Measurements from ENCODE around the gene DNAH8. TPM values are rescaled to one million over a fixed set of nuclear protein-coding genes. Genes with fewer than 3 reads are reported as not detected.

Gene DNAH8
- total RNA-seq, 4 donors from 2014 or later: under 0.01 TPM; not detected in 3

DNA sequence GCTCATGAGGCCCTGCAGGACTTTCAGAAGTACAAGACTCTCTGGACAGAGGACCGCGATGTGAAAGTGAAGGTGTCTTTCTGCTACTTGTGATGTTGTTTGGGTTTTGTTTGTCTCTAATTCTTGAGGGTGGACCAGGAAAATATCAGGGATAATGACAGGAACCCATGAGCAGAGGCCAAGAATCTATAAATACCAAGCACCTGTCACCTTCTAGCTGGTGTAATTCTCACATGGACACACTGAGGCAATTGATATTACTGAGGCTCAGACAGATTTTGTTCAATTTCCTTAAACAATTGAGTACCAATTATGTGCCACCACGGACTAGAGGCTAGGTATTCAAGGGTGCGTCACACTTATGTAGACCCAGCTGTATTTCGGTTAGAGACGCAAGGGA is 107.9 kb downstream of the DNAH8 start:
- H3K27me3 ChIP-seq: no peaks in the 10 kb centered on the region
- no peaks in the 10 kb centered on the region for H3K4me1 ChIP-seq
- no peak overlapping the region for H3K27ac ChIP-seq (replicated peaks in 1 of 4)
- H3K9me3 ChIP-seq: peaks cover 0 to 5% (median 0%) of the 10 kb centered on the region in 4 donors
- no peaks in the 10 kb centered on the region for H3K36me3 ChIP-seq
- intact Hi-C loops (cut with DNase I): no loop called here
- 74% methylated on average over 6 of the region's 6 CpGs for WGBS
- H3K4me3 ChIP-seq: no peak overlapping the region
- no peak for TF ChIP-seq EP300 (IDR thresholded peaks at IDR 0.05)
- no peak for DNase-seq (ENCODE audit: extremely low spot score)

DNA sequence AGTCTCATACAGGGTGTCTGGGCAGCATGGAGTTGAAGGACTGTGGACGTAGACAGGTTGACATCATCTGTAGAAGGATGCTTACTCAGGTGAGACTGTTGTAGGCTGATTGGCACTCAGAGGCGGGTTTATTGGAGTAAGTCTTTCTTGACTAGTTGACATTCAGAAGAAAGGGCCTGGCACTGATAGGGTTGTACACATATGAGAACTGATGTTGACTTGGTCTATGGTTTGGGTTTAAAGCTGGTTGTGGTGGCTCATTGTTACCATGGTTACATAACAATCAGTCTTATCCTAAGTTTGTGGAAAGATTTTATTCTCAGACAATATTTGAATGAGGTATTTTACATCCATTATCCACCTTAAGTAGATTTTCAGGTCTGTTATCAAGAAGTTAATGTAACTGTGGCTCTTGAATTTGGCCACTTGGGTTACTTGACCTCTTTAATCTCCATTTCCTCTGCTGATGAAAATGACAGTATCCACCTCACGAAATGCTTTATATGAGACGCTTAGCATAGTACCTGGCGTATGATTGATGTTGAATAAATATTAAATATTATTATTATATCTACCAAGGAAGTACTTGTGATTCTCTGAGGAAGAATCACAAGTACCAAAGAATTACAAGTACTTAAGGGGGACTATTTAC is 109.3 kb downstream of the DNAH8 start:
- Histone ChIP-seq H3K36me3 (no peaks in the 10 kb centered on the region), H3K27me3 (no peaks in the 10 kb centered on the region), H3K4me1 (no peaks in the 10 kb centered on the region), H3K9me3 (peaks cover 0 to 5% (median 0%) of the 10 kb centered on the region in 4 donors), H3K27ac (replicated peaks in 1 of 4) (no peak overlapping the region), H3K4me3 (no peak overlapping the region)
- WGBS: 93% methylated on average over 5 of the region's 5 CpGs
- DNase-seq (ENCODE audit: extremely low spot score): no peak
- intact Hi-C loops (cut with DNase I): no loop called here
- TF ChIP-seq EP300 (IDR thresholded peaks at IDR 0.05) (no peak), POLR2AphosphoS5 (IDR thresholded peaks at IDR 0.05) (no peak), CTCF (IDR thresholded peaks at IDR 0.05) (no peak), POLR2A (IDR thresholded peaks at IDR 0.05; ENCODE audit: low read depth) (no peak)

DNA sequence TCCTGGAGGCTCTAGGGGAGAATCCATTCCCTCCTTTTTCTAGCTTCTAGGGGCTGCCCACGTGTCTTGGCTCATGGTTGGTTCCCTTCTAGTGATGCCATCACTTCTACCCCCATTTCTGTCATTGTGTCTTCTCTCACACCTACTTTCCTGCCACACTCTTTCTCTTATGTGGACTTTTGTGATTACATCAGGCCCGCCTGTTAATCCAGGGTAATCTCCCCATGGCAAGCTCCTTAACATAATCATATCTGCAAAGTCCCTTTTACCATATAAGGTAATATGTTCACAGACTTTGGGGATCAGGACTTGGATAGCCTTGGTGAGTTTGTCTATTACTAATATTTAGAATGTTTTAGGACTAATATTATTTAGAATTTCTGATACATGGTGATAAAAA is 111.9 kb downstream of the DNAH8 start:
- Histone ChIP-seq H3K9me3 (peaks cover 0 to 5% (median 2%) of the 10 kb centered on the region in 4 donors), H3K36me3 (no peaks in the 10 kb centered on the region), H3K27ac (replicated peaks in 1 of 4) (no peak overlapping the region), H3K4me1 (no peaks in the 10 kb centered on the region), H3K27me3 (no peaks in the 10 kb centered on the region), H3K4me3 (no peak overlapping the region)
- DNase-seq (ENCODE audit: extremely low spot score): no peak
- intact Hi-C loops (cut with DNase I): no loop called here
- WGBS: 78% methylated on average over 2 of the region's 2 CpGs
- TF ChIP-seq EP300 (IDR thresholded peaks at IDR 0.05): no peak
- no peak for TF ChIP-seq CTCF (IDR thresholded peaks at IDR 0.05)
- TF ChIP-seq POLR2A (IDR thresholded peaks at IDR 0.05; ENCODE audit: low read depth): no peak
- no peak for TF ChIP-seq POLR2AphosphoS5 (IDR thresholded peaks at IDR 0.05)

GRCh38 chr6:38831865-38832264 is 116.8 kb downstream of the DNAH8 start:
- no peak for TF ChIP-seq EP300 (IDR thresholded peaks at IDR 0.05)
- intact Hi-C loops (cut with DNase I): no loop called here
- DNase-seq (ENCODE audit: extremely low spot score): no peak

GRCh38 chr6:38833320-38833719 is 118.2 kb downstream of the DNAH8 start:
- Histone ChIP-seq H3K27ac (replicated peaks in 1 of 4) (no peak overlapping the region), H3K9me3 (peaks cover 0 to 5% (median 0%) of the 10 kb centered on the region in 4 donors), H3K36me3 (no peaks in the 10 kb centered on the region), H3K4me3 (no peak overlapping the region), H3K4me1 (no peaks in the 10 kb centered on the region), H3K27me3 (no peaks in the 10 kb centered on the region)
- intact Hi-C loops (cut with DNase I): no loop called here
- no peak for DNase-seq (ENCODE audit: extremely low spot score)
- 91% methylated on average over 1 of the region's 1 CpG for WGBS
- TF ChIP-seq EP300 (IDR thresholded peaks at IDR 0.05): no peak
- no peak for TF ChIP-seq POLR2A (IDR thresholded peaks at IDR 0.05; ENCODE audit: low read depth)
- TF ChIP-seq CTCF (IDR thresholded peaks at IDR 0.05): no peak
- no peak for TF ChIP-seq POLR2AphosphoS5 (IDR thresholded peaks at IDR 0.05)

More at GRCh38 chr6:38831865-38832264, 116.8 kb downstream of the DNAH8 start:
- Histone ChIP-seq H3K27ac (replicated peaks in 1 of 4) (no peak overlapping the region), H3K36me3 (no peaks in the 10 kb centered on the region), H3K4me3 (no peak overlapping the region), H3K4me1 (no peaks in the 10 kb centered on the region), H3K9me3 (peaks cover 0 to 5% (median 2%) of the 10 kb centered on the region in 4 donors), H3K27me3 (no peaks in the 10 kb centered on the region)

DNA sequence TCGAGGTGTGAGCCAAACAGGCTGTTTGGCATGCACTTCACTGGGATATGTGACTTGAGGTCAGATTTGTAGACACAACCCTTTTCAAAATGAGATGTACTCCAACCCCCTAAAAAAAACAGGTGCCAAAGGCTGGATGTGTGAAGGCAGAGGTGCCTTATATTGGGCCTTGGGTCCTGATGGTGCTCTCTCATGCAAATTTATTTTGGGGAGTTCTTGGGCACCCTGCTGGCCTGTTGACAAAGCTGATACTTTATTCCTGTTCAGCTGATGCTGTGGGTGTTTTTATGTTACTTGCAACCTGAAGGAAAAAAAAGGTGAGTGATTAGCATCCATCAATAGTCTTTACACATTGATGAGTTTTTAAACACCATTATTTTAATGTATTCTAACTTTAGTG is 121.5 kb downstream of the DNAH8 start:
- Histone ChIP-seq H3K4me3 (no peak overlapping the region), H3K36me3 (no peaks in the 10 kb centered on the region), H3K27ac (replicated peaks in 1 of 4) (no peak overlapping the region), H3K9me3 (no peaks in the 10 kb centered on the region), H3K27me3 (no peaks in the 10 kb centered on the region), H3K4me1 (no peaks in the 10 kb centered on the region)
- no peak for DNase-seq (ENCODE audit: extremely low spot score)
- intact Hi-C loops (cut with DNase I): no loop called here
- TF ChIP-seq EP300 (IDR thresholded peaks at IDR 0.05) (no peak), POLR2AphosphoS5 (IDR thresholded peaks at IDR 0.05) (no peak), CTCF (IDR thresholded peaks at IDR 0.05) (no peak), POLR2A (IDR thresholded peaks at IDR 0.05; ENCODE audit: low read depth) (no peak)
- WGBS: 55% methylated on average over 1 of the region's 1 CpG

All from esophagus muscularis mucosa (tissue), 4 donors.